GM21619 (cell line): ENCODE measurements around the gene CXCL9.
"Not testable (repeated sequence)": the region's sequence is repeated elsewhere in the genome, so short reads cannot be mapped to it uniquely, and the experiment has no call there.

Experiments
- ATAC-seq: cut with Tn5 transposase; IDR thresholded peaks from one replicate; pipeline ENCODE4 v1.9.1; 2021; ENCODE audit not compliant: unreplicated experiment

Gene CXCL9

DNA sequence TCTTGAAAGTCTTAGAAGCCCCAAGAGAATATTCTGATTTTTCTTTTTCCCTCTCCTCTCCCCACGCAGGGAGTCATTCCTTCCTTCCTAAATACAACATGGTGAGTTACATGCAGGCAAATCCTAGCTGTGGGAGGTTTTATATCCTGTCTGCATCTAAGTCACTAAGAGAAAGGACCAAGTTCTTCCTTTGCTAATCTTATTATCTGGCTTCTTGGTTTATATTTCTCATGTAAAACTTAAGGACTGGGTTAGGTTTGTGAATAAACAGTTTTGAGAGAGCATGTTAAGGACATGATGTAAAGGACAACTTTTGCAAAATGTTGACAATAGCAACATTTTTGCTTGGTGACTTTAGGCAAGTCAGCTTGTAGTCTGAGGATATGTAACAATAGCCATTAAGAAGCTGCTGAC is 5.1 kb upstream of the CXCL9 start:
- ATAC-seq: no peak

DNA sequence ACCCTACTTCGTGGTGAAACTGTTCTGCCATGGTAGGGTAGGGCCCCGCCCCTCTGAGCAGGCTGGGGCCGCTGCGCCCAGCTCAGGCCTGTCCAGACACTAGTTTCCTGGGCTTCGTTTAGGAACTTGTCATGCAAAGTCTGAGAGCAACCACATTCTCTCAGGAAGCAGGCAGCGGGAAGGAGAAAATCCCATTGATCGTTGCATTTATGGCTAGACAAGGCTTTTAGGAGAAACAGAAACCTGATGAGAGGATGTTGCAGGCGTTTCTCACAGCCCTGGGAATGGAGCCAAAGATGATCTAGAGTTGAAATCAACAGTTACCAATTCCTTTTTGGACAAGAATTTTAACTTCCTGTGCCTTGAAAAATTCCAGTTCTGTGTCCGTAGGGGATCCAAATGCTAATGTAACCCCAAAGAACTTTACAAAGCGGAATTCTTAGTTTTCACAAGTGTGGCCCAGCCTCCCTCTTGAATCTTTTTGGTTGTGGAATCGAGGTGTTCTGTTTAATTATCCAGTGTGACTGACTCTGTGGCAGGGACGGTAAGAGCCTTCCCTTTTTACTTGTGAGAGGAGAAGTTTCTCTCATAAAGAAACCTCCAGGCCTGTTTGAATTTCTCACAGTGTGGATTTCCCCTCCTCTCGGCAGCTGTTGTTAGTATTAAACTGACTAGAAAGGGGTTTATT is 4.5 kb upstream of the CXCL9 start:
- ATAC-seq: peak; percentile 56

DNA sequence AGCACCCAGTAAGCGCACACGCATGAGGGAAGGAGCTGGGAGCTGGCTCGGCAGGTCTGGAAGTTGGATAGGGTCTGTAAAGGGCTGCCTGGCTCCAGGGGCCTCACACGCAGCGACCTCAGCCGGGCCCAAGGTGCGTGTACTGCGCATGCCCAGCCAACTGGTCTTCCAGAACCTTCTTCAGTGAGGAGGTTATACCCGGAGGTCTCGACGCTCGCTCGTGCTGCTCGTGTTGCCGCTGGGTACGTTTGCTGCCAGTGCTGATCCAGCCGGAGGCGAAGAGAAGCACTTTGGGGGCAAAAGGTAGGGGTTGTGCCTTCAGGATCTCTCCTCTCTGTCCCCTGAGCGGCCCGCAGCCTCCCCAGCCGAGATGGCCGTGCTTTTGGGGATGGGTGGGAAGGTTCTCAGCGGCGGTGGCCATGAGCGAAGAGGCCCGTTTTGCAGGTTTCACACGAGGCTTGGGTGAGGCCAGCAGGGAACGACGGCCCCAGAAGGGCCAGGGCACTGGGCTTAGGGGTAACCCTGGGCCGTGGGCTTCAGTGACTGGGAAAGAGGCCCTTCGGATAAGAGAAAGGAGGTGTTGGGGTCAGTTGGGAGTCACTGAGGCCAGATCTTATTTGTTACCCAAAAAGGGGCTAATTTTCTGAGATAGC is 3.8 kb upstream of the CXCL9 start:
- ATAC-seq: no peak

DNA sequence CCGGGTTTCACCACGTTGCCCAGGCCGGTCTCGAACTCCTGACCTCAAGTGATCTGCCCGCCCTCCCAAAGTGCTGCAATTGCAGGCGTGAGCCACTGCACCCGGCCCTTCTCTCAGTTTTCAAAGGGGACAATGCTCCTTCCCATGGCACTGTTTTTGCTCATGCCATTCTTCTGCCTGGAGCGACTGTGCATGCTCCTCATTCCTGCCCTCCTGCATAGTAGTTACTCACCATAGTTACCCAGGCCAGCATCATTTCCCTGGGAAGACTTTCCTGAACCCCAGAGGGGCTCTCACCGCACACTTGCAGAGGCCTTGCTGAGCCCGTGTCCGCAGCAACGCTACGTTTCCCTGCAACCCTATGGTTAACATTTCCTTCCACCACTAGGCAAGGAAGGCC is 3.3 kb upstream of the CXCL9 start:
- no peak for ATAC-seq

DNA sequence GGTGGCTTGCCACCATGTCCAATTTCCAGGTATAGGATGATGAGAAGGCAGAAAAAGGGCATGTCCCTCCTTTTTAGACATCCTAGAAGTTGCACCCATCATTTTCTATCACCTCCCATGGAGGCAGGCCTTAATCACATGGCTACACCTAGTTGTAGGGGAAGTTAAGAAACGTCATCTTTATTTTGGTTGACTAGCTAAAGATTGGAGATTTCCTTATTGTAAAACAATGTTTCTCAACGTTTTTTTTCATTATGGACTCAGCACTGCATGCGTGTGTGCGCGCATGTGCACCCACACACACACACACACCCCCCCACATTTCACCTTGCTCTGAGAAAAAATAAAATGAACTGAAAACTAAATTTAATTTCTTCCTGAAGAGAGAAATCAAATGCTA is 2.0 kb upstream of the CXCL9 start:
- no peak for ATAC-seq

DNA sequence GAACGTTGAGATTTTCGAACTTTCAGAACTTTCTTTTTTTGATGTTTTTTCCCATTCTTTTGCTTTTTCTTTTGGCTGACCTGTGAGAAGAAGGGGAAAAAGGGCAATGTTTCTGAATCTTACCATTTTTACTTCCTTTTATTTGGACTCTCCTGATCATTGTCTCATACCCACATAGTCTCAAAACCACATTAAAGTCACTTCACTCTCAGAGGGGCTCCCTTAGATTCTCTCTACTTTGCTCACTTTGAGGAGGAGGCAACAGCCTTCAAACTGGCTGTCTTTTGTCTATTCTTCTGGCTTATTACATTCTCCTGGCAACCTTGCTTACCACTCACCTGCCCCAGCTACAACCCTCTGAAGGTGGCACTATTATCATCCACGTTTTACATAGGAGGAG is 3.7 kb downstream of the CXCL9 start:
- no peak for ATAC-seq

DNA sequence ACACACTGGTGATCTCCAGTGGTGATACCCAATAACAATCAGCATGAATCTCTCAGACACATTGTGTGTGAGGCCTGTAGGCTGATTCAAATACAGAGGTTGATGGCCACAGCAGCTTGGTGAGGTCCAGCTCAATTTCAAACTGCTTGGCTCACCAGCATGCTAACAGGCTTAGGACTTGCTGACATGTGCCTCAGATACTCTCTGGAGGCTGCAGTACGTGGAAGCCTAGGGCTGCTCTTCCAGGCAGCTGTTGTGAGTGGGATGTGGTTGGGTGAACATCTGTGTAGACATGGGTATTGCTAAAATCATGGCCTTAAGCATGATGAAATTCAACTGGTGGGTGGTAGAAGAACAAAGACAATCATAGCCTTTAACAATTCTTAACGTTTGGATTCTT is 4.3 kb downstream of the CXCL9 start:
- ATAC-seq: no peak

DNA sequence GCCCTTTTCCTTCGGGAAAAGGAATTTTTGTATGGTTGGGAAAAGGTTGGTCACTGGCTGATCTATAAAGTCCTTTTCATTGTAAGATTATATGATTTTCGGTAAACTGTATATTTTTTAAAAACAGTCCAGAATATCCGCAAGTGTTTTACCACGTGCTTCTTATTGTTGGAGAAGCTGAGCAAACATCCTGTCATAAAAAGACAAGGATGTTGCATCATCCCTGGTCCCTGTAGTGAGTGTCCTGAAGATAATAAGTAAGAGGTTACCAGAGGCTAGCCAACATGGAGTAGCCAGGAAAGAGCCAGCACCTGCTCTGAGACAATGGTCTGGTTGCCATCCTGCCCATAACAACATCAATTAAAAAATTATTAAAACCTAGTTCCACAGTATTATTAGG is 5.1 kb downstream of the CXCL9 start:
- no peak for ATAC-seq

DNA sequence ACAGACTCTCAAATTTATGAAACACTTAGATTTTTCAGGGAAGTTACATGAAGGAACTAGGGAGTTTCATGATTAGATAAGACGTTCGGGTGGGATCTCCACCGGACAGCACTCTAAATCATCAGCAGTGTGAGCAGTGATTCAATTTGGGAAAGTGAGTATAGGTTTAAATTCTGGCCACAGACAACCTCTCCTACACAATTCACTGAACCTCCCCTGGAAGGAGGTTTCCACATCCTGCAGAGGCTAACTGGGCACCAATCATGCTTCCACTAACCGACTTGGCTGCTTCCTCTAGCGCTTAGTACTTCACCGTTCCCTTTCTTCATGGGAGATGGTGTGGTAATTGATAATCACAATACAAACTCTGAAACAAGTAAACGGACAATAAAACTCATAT is 5.6 kb downstream of the CXCL9 start:
- ATAC-seq: no peak

DNA sequence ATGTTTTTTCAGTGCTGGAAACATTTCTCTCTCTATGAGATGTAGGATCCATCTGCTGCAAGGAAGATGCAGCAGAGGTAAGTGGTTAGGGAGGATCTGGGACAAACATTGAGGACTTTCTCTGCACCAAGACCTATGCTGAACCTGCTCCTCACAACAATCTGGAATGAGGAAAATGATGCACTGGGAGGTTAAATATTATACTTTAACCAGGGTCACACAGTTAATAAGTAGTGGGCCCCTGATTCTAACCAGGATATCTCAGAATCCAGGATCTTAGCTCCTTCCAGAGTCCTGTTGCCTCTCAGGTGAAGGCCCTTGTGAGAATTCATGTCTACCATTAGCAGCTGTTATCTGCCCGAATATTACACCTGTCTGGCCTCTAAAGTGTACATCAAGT is 7.0 kb downstream of the CXCL9 start:
- no peak for ATAC-seq

DNA sequence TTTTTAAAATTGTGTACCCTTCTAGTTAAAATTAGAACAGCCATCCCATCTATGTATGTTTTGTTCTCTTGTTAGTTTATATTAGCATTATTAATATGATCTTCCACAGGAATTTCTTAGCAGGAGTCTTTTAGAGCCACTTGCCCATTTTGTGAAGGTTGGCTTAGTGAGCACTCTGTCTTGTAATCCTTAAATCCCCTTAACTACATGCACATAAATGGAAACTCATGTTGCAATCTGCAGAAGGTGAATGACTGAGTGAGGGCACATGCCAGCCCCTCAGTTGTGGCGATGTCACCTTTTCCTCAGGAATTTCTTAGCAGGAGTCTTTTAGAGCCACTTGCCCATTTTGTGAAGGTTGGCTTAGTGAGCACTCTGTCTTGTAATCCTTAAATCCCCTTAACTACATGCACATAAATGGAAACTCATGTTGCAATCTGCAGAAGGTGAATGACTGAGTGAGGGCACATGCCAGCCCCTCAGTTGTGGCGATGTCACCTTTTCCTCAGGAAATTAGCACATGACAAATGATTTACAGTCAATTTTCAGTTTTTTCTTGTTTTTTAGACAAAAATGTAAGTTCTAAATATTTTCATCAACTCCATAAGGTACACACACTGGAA is 8.7 kb downstream of the CXCL9 start:
- ATAC-seq: not testable (repeated sequence)

DNA sequence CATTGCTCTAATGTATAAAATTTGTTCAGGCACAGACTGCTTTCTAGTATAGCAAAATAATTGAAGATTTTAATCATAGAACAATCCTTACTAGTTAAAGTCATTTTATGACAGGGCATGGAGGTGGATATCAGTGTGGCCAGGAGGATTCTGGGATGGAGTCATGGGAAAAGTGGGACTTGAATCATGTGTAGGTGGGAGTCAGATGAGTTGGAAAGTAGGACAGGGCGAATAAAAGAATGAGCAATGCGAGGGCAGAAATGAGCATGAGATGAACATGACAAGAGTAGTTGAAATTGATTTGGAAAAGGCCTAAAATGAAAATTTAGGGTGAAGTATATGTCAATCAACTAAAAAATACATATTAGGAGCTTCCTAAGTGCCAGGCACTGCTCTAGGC is 9.4 kb downstream of the CXCL9 start:
- no peak for ATAC-seq

DNA sequence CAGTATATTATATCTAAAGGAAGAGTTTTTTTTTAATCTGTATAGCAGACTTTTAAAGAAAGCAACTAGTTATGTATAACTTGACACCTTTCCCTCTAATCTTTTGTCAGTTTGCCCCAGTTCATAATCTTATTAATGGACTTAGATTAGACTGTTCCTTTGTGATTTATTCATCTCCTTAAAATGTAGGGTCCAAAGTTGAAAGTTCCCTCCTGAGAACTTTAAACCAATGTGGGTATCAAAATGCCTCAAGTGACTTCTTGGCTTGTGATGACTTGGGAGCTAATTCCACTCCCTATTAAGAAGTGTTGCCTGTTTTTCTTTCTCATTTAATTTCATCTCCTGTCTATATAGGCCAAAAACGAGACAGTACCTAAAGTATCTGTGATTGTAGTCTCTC is 10.2 kb downstream of the CXCL9 start:
- no peak for ATAC-seq

DNA sequence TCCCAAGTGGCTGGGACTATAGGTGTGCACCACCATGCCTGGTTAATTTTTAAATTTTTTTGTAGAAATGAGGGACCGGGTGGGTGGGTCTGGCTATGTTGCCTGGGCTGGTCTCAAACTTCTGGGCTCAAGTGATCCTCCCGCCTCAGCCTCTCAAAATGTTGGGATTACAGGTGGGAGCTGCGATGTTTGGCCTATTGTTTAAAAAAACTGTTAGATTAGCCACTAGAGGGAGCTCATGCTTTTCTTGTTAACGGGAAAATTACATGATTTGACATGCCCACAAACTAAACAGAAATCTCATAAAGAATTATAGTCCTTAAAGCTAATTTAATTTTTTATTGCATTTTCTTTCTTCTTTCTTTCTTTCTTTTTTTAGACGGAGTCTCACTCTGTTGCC is 11.6 kb downstream of the CXCL9 start:
- no peak for ATAC-seq

DNA sequence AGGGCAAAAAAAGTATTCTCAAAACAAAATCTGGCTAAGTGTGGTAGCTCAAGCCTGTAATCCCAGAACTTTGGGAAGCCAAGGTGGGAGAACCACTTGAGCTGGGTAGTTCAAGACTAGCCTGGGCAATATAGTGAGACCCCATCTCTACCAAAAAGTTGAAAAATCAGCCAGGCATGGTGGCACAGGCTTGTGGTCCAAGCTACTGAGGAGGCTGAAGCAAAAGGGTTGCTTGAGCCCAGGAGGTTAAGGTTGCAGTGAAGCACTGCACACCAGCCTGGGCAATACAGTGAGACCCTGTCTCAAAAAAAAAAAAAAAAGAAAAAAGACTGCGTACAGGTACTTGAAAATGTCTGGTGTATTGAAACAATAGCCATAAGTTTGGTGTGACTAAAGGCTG is 14.8 kb downstream of the CXCL9 start:
- ATAC-seq: no peak

DNA sequence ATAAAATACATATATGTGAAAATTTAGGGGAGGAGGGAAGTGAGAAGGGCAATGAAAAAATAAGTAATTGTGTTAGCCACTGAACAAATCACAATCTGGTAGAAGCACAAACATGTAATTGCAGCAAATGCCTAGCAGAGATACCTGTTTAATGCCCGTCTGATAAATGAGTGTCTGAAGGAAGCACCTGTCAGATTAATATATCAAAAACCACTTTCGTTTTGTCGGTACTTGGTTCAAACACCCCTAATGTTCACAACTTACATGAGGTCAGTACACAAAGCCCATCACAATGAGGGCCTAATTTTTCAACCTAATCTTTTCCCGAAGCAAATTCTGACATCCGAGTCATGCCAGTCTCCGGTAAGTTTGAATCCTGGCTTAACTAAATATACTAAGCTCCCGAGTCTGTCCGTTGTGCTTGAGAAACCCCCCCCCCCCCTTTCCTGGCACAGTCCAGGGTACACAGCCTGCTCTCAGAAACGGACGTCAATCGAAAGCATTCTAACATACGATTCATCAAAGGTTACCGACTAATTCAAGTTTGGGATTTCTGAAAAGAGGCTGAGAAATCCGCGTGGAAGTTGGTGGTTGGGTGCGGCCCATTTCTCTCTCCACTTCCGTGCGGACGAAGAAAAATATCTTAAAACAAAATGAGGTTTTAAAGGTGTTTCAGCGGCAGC is 17.3 kb downstream of the CXCL9 start:
- no peak for ATAC-seq

DNA sequence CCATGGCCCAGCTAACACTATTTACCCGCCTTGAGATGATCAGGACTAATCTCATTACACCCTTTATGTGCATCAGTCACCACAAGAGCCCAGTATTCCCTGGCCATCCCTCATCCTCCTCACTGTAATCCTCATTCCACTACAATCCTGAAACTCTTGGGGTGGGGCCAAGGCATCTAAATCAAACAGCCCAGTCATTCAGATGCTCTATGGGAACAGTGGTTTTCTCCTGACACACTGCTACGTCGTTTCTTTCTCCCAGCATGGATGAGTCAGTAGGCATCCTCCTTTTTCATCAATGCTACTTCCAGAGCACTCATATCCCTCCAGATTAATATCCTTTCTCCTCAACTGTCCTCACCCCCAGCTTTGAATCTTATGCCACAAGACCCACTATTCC is 22.2 kb downstream of the CXCL9 start:
- ATAC-seq: no peak

DNA sequence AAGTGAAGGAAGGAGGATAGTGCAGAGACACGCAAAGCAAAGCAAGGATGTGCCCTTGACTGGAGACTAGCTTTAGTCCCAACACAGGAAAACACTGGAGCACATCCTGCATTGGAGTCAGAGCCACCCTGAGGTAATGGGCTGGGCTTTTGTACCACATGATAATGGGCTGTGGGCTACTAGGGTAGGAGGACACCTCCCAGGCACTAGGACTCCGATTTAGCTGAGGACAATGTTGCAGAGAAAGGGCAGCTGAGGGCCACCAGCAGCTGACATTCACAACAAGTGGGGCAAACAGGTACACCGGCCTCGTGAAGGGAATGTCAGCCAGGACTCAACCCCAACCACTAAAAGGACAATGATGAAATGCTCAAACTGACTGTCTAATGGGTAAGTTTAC is 26.7 kb downstream of the CXCL9 start:
- ATAC-seq: no peak

DNA sequence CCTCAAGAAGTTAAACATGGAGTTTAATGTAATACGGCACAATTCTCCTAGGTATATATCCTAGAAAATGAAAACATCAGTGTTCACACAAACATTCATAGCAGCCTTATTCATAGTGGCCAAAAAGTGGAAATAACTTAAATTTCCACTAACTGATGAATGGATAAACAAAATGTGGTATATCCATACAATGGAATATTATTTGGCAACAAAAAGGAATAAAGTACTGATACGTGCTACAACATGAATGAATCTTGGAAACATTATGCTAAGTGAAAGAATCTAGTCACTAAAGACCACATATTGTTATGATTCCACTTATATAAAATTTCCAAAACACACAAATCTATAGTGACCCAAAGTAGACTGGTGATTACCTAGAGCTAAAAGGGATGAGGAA is 31.1 kb downstream of the CXCL9 start:
- ATAC-seq: no peak

DNA sequence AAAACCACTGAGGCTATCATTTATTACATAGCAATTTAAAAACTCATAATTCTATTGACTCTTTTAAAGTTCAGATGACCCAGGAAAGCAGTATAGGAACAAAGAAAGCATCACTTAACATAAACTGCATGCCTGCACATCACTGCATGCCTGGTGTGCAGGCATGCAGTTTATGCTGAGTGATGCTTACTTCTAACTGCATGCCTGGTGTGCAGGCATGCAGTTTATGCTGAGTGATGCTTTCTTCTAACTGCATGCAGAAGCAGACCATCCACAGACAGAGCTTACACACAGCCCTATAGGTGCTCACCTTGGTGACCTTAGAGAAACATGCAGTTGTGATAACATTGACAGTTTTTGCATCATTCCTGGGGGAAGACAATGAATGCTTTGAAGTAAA is 33.5 kb downstream of the CXCL9 start:
- no peak for ATAC-seq

DNA sequence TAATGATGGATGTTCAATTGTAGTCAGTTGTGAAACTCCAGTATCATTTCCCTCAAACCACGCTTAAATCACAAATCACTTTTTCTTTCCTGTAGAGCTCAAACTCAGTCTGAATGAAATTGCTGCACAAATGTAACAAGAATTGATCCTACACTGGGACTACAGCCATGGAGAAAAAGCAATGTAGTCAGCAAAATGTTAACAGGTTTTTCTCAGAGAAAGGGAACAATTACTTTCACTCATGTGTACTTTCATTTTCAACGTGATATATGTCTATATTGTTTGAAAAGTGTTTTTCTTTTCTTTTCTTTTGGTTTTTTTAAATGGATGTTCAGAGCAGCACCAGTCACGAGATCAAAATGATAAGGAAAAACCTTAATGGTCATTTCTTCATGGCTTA is 39.2 kb downstream of the CXCL9 start:
- no peak for ATAC-seq

DNA sequence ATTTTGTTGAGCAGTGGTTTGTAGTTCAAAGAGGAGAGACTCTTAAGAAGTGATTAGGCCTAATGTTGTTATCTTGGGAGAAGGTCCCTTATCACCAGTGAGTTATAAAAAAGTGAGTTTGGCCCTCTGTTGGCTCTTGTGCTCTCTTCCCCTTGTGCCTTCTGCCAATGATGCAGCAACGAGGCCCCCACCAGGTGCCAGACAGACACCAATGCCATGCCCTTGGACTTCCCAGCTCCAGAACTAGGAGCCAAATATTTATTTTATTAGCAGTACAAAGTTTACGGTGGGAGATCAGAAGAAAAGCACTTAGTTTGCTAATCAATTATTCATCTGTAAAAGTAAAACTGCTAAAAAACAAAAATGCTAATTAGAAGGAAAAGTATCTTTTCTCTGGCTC is 43.8 kb downstream of the CXCL9 start:
- no peak for ATAC-seq
